ENCODE results near the gene HOXD3. TPM values are rescaled to one million over a fixed set of nuclear protein-coding genes. Genes with fewer than 3 reads are reported as not detected.

HOXD3 gene
- total RNA-seq, 6 donors from 2014 or later = 0.49 to 0.57 (median 0.49) TPM; not detected in 3

DNA sequence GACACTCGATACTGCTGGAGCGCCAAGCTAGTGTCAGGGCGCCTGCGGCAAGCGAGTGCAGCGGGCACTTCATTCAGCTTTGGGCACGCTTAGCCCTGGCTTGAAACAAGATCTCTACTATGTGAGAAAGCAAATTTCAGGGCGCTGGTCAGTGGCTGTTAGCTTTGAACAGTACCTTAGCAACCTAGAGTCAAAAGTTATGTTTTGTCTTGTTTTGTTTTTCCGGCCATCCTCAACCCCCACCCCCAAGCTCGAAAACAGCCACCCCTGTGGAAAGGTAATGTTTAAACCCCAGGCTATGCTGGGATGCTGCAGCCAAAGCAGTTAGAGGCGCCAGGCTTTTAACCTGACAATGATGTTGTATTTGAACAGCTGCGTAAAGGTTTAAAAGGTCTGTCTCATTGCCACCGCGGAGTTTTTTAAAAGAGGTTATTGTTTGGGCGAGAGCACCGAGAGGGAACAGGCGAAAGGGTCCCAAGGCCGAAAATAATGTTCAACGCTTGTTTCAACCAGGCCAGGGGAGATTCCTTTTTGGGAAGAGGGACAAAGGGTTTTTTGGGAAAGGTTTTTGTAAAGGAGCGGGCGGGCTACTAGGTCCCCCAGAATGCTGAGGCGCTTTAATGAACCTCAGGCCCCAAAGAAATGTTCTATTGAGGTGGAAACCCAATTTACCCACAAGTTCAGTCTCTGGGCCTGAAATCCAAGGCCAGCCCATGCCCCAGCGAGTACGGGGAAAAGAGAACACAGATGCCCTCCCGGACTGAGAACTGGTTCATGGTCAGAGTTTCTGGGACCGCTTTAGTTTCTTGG lies 42.8 kb upstream of the HOXD3 start:
- Histone ChIP-seq H3K4me3 (no peak overlapping the region), H3K27me3 (peaks cover 2 to 91% (median 45%) of the 10 kb centered on the region in 4 donors), H3K4me1 (peaks cover 0 to 4% (median 4%) of the 10 kb centered on the region in 4 donors), H3K36me3 (no peaks in the 10 kb centered on the region), H3K27ac (no peak overlapping the region), H3K9me3 (no peaks in the 10 kb centered on the region)
- TF ChIP-seq, protein P1, sequence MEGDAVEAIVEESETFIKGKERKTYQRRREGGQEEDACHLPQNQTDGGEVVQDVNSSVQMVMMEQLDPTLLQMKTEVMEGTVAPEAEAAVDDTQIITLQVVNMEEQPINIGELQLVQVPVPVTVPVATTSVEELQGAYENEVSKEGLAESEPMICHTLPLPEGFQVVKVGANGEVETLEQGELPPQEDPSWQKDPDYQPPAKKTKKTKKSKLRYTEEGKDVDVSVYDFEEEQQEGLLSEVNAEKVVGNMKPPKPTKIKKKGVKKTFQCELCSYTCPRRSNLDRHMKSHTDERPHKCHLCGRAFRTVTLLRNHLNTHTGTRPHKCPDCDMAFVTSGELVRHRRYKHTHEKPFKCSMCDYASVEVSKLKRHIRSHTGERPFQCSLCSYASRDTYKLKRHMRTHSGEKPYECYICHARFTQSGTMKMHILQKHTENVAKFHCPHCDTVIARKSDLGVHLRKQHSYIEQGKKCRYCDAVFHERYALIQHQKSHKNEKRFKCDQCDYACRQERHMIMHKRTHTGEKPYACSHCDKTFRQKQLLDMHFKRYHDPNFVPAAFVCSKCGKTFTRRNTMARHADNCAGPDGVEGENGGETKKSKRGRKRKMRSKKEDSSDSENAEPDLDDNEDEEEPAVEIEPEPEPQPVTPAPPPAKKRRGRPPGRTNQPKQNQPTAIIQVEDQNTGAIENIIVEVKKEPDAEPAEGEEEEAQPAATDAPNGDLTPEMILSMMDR (IDR thresholded peaks at IDR 0.05) = no peak
- 11 to 16% methylated on average over 24 to 26 of the region's 26 CpGs for WGBS, 2 donors
- ATAC-seq (ENCODE audit: low FRiP score in 2 of 2) = no peak
- peak in 1 of 2 donors; percentile 47 for DNase-seq

DNA sequence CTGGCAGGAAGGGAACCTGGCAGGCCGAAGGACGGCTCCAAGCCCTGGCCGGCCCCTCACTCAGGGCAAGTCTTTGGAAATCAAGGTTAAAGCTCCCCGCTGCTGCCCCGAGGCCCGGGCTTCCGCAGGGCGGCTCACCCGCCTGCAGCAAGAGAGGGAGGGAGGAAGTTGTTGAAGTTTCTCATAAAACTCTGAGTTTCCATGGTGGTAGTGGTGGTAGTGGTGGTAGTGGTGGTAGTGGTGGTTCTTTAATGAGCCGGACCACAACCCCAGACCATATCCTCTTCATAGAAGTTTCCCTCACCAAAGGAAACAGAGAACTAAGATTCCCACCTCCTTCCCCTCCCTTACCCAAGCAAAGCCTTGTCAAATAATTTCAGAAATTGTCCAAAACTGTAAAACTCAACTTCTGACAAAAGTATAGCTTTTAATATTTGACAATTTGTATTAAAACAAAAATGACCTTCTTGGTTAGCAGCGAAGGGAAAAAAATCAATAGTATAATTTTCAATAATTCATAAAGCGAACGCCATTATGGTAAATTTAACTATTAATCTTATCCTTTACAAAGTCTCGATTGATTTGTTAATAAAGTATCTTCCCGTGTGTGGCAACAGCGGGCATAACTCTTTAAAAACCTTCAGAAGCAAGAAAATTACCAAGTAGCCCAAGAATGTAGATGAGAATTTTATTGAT lies 42.0 kb upstream of the HOXD3 start:
- Histone ChIP-seq H3K27me3 (peaks cover 2 to 92% (median 41%) of the 10 kb centered on the region in 4 donors), H3K27ac (no peak overlapping the region), H3K36me3 (no peaks in the 10 kb centered on the region), H3K4me3 (no peak overlapping the region), H3K4me1 (peaks cover 0 to 4% (median 4%) of the 10 kb centered on the region in 4 donors), H3K9me3 (no peaks in the 10 kb centered on the region)
- DNase-seq = no peak
- WGBS, 2 donors = 17 to 27% methylated on average over 13 to 16 of the region's 16 CpGs
- no peak for ATAC-seq (ENCODE audit: low FRiP score in 2 of 2)
- TF ChIP-seq, protein P1 (IDR thresholded peaks at IDR 0.05) = no peak
- no peak for TF ChIP-seq POLR2A (IDR thresholded peaks at IDR 0.05)
- no peak for TF ChIP-seq POLR2AphosphoS5 (IDR thresholded peaks at IDR 0.05)
- no peak for TF ChIP-seq EP300 (IDR thresholded peaks at IDR 0.05)

DNA sequence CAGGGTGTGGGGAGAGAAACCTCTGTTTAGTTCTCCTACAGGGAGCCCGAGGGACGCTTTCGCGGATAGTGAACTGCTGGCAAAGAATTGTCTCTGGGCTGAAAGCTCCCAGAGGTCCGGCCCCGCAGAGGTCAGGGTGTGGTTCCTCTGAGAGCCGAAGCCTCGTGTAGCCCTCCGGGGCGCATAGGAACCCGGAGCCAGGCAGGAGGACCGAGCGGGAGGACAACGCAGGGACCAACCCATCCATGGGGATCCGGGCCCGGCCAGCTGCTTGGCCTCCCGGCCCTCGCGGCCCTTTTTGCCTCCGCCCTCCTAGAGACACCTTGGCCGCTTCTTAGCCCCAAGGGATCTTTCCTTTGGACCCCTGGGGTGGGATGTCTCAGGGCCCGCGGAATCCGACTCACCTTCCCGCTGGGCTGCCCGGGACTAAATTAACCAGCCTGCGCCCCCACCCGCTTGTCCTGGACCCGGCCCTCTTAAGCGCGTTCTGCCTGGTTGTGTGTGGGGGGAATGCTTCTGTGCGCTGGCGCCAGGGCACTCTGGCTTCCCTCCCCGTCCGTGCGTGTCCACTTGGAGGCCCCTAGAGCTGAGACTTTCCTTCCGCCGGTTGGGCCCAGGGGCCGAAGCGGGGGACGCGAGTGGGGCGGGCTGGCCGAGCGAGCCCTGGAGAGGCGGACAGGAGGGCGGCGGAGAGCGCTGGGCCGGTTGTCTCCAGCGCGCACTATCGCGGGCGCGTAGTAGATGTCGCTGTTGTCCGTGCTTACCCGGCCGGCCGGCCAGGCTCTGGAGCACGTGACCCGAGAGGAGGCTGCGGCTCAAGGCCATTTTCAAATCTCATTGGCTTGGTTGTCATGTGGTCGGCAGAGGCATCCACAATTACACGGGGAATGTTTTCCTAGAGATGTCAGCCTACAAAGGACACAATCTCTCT lies 41.0 kb upstream of the HOXD3 start, which contains the start of gene HOXD10:
Gene HOXD10, plus strand, starts transcription at position 896 of the 931 bp plus-strand sequence. CDS start 56 bp downstream, outside the sequence.
- no peaks in the 10 kb centered on the region for H3K9me3 ChIP-seq
- H3K4me3 ChIP-seq = no peak within 1 kb of the TSS
- peaks cover 0 to 4% (median 4%) of the 10 kb centered on the region in 4 donors for H3K4me1 ChIP-seq
- H3K27ac ChIP-seq = no peak within 1 kb of the TSS
- 10 to 12% methylated on average over 13 to 45 of the region's 66 CpGs for whole genome bisulfite sequencing, 2 donors
- ATAC-seq (ENCODE audit: low FRiP score in 2 of 2) (peak in 1 of 2 donors; percentile 65), DNase-seq (peak in 1 of 2 donors; percentile 81)
- TF ChIP-seq POLR2A (IDR thresholded peaks at IDR 0.05) (no peak), POLR2AphosphoS5 (IDR thresholded peaks at IDR 0.05) (no peak), EP300 (IDR thresholded peaks at IDR 0.05) (no peak)
- TF ChIP-seq, protein P1 (IDR thresholded peaks at IDR 0.05) = no peak
- no peaks in the 10 kb centered on the region for H3K36me3 ChIP-seq
- peaks cover 3 to 91% (median 44%) of the 10 kb centered on the region in 4 donors for H3K27me3 ChIP-seq

DNA sequence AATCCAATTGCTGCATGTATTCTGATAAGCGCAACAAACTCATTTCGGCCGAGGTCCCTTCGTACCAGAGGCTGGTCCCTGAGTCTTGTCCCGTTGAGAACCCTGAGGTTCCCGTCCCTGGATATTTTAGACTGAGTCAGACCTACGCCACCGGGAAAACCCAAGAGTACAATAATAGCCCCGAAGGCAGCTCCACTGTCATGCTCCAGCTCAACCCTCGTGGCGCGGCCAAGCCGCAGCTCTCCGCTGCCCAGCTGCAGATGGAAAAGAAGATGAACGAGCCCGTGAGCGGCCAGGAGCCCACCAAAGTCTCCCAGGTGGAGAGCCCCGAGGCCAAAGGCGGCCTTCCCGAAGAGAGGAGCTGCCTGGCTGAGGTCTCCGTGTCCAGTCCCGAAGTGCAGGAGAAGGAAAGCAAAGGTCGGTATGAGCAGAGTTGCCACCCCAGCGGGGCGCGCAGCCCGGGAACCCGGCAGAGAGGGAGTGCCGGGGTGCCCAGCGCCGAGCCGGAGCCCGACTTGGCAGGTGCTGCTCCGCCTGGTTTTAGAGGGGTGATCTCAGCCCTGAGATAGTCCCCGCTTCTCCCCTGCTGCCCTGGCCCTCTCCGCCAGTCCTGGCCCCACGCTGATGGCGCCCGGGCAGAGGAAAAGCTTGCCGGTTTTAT lies 39.8 kb upstream of the HOXD3 start:
- no peak for TF ChIP-seq POLR2A (IDR thresholded peaks at IDR 0.05)
- no peak for TF ChIP-seq POLR2AphosphoS5 (IDR thresholded peaks at IDR 0.05)
- TF ChIP-seq EP300 (IDR thresholded peaks at IDR 0.05) = no peak
- TF ChIP-seq, protein P1 (IDR thresholded peaks at IDR 0.05) = no peak
- DNase-seq = peak in 1 of 2 donors; percentile 70

More for the DNA sequence above, 39.8 kb upstream of the HOXD3 start:
- WGBS, 2 donors = 29% methylated on average over 13 to 31 of the region's 40 CpGs
- no peak overlapping the region for H3K4me3 ChIP-seq
- ATAC-seq (ENCODE audit: low FRiP score in 2 of 2) = peak in 1 of 2 donors; percentile 39
- H3K4me1 ChIP-seq = peaks cover 3 to 14% (median 7%) of the 10 kb centered on the region in 4 donors
- H3K27me3 ChIP-seq = peaks cover 3 to 91% (median 47%) of the 10 kb centered on the region in 4 donors
- no peaks in the 10 kb centered on the region for H3K36me3 ChIP-seq
- peaks cover 0 to 5% (median 0%) of the 10 kb centered on the region in 4 donors for H3K9me3 ChIP-seq
- no peak overlapping the region for H3K27ac ChIP-seq

All from upper lobe of left lung (tissue), 6 donors.